Sigmoid colon (tissue), 4 donors: ENCODE results near the gene KCNH5.

ENCODE experiments used
- CTCF ChIP-seq, 4 experiments: fragments of 450-650 bp in 3 of 4; fragments of 200-600 bp in 1 of 4; IDR thresholded peaks; one replicate each; pipeline ENCODE4 v1.5.1; 2016 to 2019; ENCODE audit warnings: antibody characterized with exemption in 4 of 4, mild to moderate bottlenecking in 3 of 4, moderate library complexity in 2 of 4
- POLR2AphosphoS5 ChIP-seq, 4 donors: sonication (generic); formaldehyde crosslinking; IDR thresholded peaks; one replicate each; pipeline ENCODE4 v1.6.1; 2017; ENCODE audit warnings: antibody characterized with exemption in 4 of 4

GRCh38 chr14:62947301-62947700 lies 98.0 kb downstream of the KCNH5 start:
- no peak for TF ChIP-seq POLR2AphosphoS5 (IDR thresholded peaks at IDR 0.05)
- no peak for TF ChIP-seq CTCF (IDR thresholded peaks at IDR 0.05)
